Measurements from ENCODE around the gene IFNGR1.

IFNGR1 gene

GRCh38 chr6:137237413-137238170 is 18.4 kb upstream of the IFNGR1 start:
- TF ChIP-seq REST (IDR thresholded peaks at IDR 0.05; ENCODE audit: insufficient read depth in 1 of 2, low read depth in 2 of 2, low read length in 2 of 2) (no peak), FOXP2 (optimal IDR thresholded peaks at IDR 0.05; ENCODE audit: borderline replicate concordance, extremely low read depth, extremely low read length, insufficient read depth) (no peak), SIN3A (IDR thresholded peaks at IDR 0.05; ENCODE audit: borderline replicate concordance, insufficient read depth, low read length) (no peak)

DNA sequence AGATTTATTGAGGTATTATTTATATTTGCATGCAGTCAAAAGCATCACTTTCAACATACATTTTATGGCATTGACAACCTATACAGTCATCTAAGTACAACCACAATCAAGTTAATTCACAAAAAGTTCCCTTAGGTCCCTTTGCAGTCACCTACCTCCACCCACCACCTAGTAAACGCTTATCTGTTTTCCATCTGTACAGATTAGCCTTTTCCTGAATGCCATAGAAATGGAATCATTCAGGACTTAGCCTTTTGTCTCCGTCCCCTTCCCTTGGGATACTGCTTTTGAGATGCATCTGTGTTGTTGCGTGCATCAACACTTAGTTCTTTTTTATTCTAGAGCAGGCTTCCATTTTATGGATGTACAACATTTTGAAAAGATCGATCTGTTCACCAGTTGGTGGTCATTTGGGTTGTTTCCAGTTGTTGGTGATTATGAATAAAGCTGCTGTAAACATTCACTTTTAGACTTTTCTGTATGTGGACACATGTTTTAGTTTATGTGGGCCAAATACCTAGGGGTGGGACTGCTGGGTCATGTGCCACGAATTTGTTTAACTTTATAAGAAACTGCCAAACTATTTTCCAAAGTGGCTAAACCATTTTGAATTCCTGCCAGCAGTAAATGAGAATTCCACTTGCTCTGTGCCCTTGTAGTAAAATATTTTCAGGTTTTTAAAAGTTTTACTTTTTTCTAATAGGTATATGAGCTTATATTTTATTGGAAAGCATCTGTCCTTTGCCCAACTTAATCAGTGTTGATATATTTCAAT is 17.6 kb upstream of the IFNGR1 start:
- no peak for TF ChIP-seq FOXP2 (optimal IDR thresholded peaks at IDR 0.05; ENCODE audit: borderline replicate concordance, extremely low read depth, extremely low read length, insufficient read depth)
- no peak for TF ChIP-seq TAF1 (IDR thresholded peaks at IDR 0.05; ENCODE audit: borderline replicate concordance, insufficient read depth, low read length)
- TF ChIP-seq SIN3A (IDR thresholded peaks at IDR 0.05; ENCODE audit: borderline replicate concordance, insufficient read depth, low read length), result no peak
- no peak for TF ChIP-seq POLR2AphosphoS5 (IDR thresholded peaks at IDR 0.05; ENCODE audit: low read depth, low read length)
- TF ChIP-seq REST (IDR thresholded peaks at IDR 0.05; ENCODE audit: insufficient read depth in 1 of 2, low read depth in 2 of 2, low read length in 2 of 2), result no peak

GRCh38 chr6:137235686-137236085 is 16.5 kb upstream of the IFNGR1 start:
- TF ChIP-seq TAF1 (IDR thresholded peaks at IDR 0.05; ENCODE audit: borderline replicate concordance, insufficient read depth, low read length) (no peak), FOXP2 (optimal IDR thresholded peaks at IDR 0.05; ENCODE audit: borderline replicate concordance, extremely low read depth, extremely low read length, insufficient read depth) (no peak), POLR2AphosphoS5 (IDR thresholded peaks at IDR 0.05; ENCODE audit: low read depth, low read length) (no peak), SIN3A (IDR thresholded peaks at IDR 0.05; ENCODE audit: borderline replicate concordance, insufficient read depth, low read length) (no peak), REST (IDR thresholded peaks at IDR 0.05; ENCODE audit: insufficient read depth in 1 of 2, low read depth in 2 of 2, low read length in 2 of 2) (no peak)

DNA sequence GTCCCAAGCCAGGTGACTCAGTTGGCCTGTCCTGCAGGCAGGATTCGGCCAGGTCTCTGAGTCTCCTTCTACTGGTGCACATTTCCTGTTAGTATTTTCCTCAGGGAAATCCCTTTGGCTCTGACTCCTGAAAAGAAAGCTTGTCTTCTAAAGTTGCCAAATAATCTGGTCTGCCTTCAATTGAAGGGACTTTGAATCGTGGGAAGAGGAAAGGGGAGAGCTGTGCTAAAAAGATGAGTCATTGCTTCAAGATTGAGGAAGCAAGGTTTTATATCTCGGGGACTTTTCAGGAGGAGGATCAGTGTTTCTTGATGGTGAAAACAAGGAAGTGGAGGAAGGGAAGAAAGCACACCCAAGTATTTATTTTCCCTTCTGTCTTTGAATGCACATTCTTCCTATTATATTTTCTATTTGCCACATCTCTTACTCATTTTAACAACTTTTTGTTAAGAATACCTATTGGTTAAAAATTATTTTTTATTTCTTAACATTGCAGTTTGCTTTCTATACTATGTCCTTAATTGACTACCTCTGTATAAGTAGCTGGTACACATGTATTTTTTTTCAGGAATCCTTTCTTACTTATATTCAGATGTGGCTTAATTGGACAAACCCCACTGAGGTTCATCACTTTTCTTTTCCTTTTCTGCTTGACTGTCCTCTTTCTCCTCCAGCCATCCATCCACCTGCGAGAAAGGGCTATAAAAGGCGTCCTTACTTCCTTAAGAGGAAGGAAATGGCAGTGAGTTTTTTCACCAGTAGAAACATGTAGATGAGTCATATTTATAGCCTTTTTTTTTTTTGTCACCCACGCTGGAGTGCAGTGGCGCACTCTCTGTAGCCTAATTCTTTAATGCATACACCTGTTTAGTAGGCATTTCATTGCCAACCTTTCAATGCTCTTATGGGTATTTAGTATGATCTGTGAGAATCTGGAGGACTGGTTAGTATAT is 15.0 kb upstream of the IFNGR1 start:
- TF ChIP-seq POLR2AphosphoS5 (IDR thresholded peaks at IDR 0.05; ENCODE audit: low read depth, low read length) (no peak), SIN3A (IDR thresholded peaks at IDR 0.05; ENCODE audit: borderline replicate concordance, insufficient read depth, low read length) (no peak), FOXP2 (optimal IDR thresholded peaks at IDR 0.05; ENCODE audit: borderline replicate concordance, extremely low read depth, extremely low read length, insufficient read depth) (no peak), REST (IDR thresholded peaks at IDR 0.05; ENCODE audit: insufficient read depth in 1 of 2, low read depth in 2 of 2, low read length in 2 of 2) (no peak), TAF1 (IDR thresholded peaks at IDR 0.05; ENCODE audit: borderline replicate concordance, insufficient read depth, low read length) (no peak)

Measured in PFSK-1 (cell line).